ENCODE data around the gene WFDC5.
"Not testable (repeated sequence)": the region's sequence is repeated elsewhere in the genome, so short reads cannot be mapped to it uniquely, and the experiment has no call there.

DNA sequence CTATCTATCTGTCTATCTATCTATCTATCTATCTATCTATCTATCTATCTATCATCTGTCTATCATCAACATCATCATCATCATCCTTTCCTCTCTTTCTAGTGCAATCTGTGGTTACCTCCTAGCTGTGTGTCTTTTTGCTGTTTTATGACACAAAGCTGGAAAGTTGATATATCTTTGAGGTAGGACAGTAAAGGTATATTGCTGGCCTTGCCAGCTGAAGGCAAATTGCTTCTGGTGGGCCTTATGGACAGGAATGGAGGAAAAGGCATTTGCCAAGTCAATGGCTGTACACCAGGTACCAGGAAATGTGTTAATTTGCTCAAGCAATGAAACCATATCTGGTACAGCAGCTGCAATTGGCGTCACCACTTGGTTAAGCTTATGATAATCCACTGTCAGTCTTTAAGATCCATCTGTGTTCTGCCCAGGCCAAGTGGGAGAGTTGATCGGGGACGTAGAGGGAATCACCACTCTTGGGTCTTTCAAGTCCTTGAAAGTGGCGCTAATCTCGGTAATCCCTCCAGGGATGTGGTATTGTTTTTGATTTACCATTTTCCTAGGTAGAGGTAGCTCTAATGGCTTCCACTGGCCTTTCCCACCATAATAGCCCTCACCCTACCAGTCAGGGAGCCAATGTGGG, 24.9 kb upstream of the WFDC5 start:
- TF ChIP-seq, protein P1, sequence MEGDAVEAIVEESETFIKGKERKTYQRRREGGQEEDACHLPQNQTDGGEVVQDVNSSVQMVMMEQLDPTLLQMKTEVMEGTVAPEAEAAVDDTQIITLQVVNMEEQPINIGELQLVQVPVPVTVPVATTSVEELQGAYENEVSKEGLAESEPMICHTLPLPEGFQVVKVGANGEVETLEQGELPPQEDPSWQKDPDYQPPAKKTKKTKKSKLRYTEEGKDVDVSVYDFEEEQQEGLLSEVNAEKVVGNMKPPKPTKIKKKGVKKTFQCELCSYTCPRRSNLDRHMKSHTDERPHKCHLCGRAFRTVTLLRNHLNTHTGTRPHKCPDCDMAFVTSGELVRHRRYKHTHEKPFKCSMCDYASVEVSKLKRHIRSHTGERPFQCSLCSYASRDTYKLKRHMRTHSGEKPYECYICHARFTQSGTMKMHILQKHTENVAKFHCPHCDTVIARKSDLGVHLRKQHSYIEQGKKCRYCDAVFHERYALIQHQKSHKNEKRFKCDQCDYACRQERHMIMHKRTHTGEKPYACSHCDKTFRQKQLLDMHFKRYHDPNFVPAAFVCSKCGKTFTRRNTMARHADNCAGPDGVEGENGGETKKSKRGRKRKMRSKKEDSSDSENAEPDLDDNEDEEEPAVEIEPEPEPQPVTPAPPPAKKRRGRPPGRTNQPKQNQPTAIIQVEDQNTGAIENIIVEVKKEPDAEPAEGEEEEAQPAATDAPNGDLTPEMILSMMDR (IDR thresholded peaks at IDR 0.05): not testable (repeated sequence)
- TF ChIP-seq POLR2A, POLR2AphosphoS5, EP300 (IDR thresholded peaks at IDR 0.05): not testable (repeated sequence)

Measured in gastroesophageal sphincter (tissue), 3 donors.